VCaP (cell line): ENCODE data around the gene TMEM130.

Source experiments
- H3K27ac ChIP-seq: fragments of 450-650 bp; 2 replicates; pipeline ENCODE4 v1.5.1; 2017
- CTCF ChIP-seq: fragments of 450-650 bp; conservative IDR thresholded peaks from 2 replicates; pipeline ENCODE4 v1.5.1; 2017; ENCODE audit warnings: mild to moderate bottlenecking, moderate library complexity

TMEM130 gene

GRCh38 chr7:98884416-98884815 lies 14.6 kb upstream of the TMEM130 start:
- no peak overlapping the region for H3K27ac ChIP-seq
- no peak for TF ChIP-seq CTCF

DNA sequence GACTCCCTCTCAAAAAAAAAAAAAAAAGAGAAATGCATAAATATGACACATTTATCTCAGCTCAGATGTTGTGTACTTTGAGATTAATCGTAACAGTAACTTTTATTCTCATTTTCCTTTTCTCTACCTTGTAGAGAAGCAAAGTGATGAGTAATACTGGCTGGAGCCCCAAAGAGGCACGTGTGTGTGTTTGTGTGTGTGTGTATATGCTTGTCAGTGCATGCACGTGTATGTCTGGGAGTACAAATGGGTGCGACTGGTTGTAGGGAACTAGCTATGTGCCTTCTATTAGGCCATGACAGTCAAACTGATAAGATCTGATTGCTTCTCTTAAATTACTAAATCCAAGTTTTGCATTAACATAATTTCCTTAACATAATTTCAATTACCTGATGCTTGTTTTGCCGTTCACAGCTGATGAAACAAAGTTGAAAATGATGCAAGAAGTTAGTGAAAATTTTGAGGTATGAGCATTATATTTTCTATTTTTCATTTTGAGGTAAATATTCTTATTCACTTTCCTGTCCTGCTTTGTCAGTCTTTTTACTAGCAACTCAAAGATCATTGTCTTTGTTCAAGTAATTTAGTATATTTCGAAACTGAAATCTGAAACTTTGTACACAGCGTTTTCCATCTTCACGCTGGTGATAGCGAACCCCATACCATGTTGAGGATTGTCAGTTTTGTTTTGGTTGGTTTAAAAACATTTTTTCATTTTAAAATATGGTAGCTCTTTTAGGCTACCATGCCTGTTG lies 11.9 kb upstream of the TMEM130 start:
- H3K27ac ChIP-seq, result no peak overlapping the region
- no peak for TF ChIP-seq CTCF

- TF ChIP-seq CTCF, result no peak
- peak overlapping the region; percentile 96 for H3K27ac ChIP-seq
Observed at GRCh38 chr7:98880485-98880884, 10.7 kb upstream of the TMEM130 start.

GRCh38 chr7:98879979-98880315 lies 10.1 kb upstream of the TMEM130 start:
- H3K27ac ChIP-seq, result peak overlapping the region; percentile 96
- TF ChIP-seq CTCF, result no peak

GRCh38 chr7:98879198-98879978 lies 9.6 kb upstream of the TMEM130 start:
- peak overlapping the region; percentile 96 for H3K27ac ChIP-seq
- TF ChIP-seq CTCF, result peak; percentile 68

GRCh38 chr7:98878365-98879197 lies 8.8 kb upstream of the TMEM130 start, which contains the start of gene TRRAP:
Gene TRRAP, plus strand, starts transcription at chr7:98878532. Its CDS starts 2,619 bp downstream, at chr7:98881151.
- peak; percentile 98 for TF ChIP-seq CTCF
- H3K27ac ChIP-seq, result peak within 1 kb of the TSS; percentile 96
